ENCODE data around the gene RCN2.

The RCN2 gene

GRCh38 chr15:76932135-76932966 is 802 bp downstream of the RCN2 start:
- Histone ChIP-seq H3K4me3 (ENCODE audit: insufficient read depth, low read depth, low read length) (peak overlapping the region; percentile 54), H3K27ac (ENCODE audit: insufficient read depth, low read depth, low read length, poor library complexity, severe bottlenecking) (peak overlapping the region; percentile 86), H3K4me1 (ENCODE audit: control insufficient read depth, insufficient read depth, low read length) (peaks cover 6% of the 10 kb centered on the region), H3K9me3 (ENCODE audit: control insufficient read depth, low read length) (no peaks in the 10 kb centered on the region), H3K36me3 (ENCODE audit: control insufficient read depth, insufficient read depth, low read length) (peaks cover 20% of the 10 kb centered on the region), H3K27me3 (ENCODE audit: control insufficient read depth, insufficient read depth, low read length, poor library complexity, severe bottlenecking) (no peaks in the 10 kb centered on the region)
- WGBS, 2 experiments = 12 to 22% methylated on average over 12 to 14 of the region's 14 CpGs

DNA sequence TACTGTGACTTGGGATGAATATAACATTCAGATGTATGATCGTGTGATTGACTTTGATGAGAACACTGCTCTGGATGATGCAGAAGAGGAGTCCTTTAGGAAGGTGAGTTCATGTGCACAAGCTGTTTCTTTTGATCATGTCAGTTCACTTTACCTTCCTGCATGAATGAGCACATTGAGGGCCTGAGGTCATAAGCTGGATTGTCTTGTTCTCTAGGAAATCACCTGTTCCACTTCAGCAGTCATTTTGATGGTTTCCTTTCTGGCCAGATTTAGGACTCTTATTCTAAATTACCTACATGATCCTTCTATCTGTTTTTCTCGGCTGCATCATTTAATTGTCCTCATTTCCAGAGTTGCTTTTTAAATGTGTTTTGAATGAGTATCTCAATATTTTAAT is 4.1 kb downstream of the RCN2 start:
- 93 to 95% methylated on average over 1 to 2 of the region's 2 CpGs for WGBS, 2 experiments
- Histone ChIP-seq H3K4me3 (ENCODE audit: insufficient read depth, low read depth, low read length) (peak overlapping the region; percentile 3), H3K36me3 (ENCODE audit: control insufficient read depth, insufficient read depth, low read length) (peaks cover 22% of the 10 kb centered on the region)

DNA sequence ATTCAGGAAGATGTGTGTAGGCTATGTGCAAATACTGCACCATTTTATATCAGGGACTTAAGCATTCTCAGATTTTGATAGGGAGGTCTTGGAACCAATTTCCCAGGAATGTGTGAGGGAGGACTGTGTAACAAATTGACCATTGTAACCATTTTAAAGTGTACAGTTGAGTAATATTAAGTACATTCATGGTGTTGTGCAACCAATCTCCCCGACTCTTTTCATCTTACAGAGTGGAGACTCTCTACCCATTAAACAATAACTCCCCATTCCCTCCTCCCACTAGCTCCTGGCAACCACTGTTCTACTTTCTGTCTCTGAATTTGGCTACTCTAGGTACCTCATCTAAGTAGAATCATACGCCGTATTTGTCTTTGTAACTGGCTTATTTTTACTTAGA is 5.1 kb downstream of the RCN2 start:
- H3K27me3 ChIP-seq (ENCODE audit: control insufficient read depth, insufficient read depth, low read length, poor library complexity, severe bottlenecking) = no peaks in the 10 kb centered on the region
- no peak overlapping the region for H3K27ac ChIP-seq (ENCODE audit: insufficient read depth, low read depth, low read length, poor library complexity, severe bottlenecking)
- peaks cover 6% of the 10 kb centered on the region for H3K4me1 ChIP-seq (ENCODE audit: control insufficient read depth, insufficient read depth, low read length)
- WGBS, 2 experiments = 89 to 96% methylated on average over 3 of the region's 3 CpGs
- H3K4me3 ChIP-seq (ENCODE audit: insufficient read depth, low read depth, low read length) = no peak overlapping the region
- H3K36me3 ChIP-seq (ENCODE audit: control insufficient read depth, insufficient read depth, low read length) = peaks cover 22% of the 10 kb centered on the region
- H3K9me3 ChIP-seq (ENCODE audit: control insufficient read depth, low read length) = no peaks in the 10 kb centered on the region

More for the DNA sequence above, 4.1 kb downstream of the RCN2 start:
- no peaks in the 10 kb centered on the region for H3K27me3 ChIP-seq (ENCODE audit: control insufficient read depth, insufficient read depth, low read length, poor library complexity, severe bottlenecking)
- H3K9me3 ChIP-seq (ENCODE audit: control insufficient read depth, low read length) = no peaks in the 10 kb centered on the region
- no peak overlapping the region for H3K27ac ChIP-seq (ENCODE audit: insufficient read depth, low read depth, low read length, poor library complexity, severe bottlenecking)
- H3K4me1 ChIP-seq (ENCODE audit: control insufficient read depth, insufficient read depth, low read length) = peaks cover 6% of the 10 kb centered on the region

DNA sequence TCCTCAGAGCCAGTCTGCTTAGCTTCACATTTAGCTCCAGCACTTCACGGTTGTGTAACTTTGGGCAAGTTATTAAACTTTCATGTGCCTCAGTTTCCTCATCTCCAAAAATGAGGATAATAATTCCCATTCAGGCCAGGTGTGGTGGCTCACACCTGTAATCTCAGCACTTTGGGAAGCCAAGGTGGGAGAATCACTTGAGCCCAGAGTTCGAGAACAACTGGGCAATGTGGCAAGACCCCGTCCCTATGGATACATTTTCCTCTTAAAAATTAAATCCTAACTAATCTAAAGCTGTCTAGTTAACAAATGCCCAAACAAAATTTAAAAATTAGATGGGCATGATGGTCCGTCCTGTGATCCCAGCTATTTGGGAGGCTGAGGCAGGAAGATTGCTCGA is 7.2 kb downstream of the RCN2 start:
- WGBS, 2 experiments = 94 to 99% methylated on average over 5 of the region's 5 CpGs
- Histone ChIP-seq H3K4me1 (ENCODE audit: control insufficient read depth, insufficient read depth, low read length) (no peaks in the 10 kb centered on the region), H3K4me3 (ENCODE audit: insufficient read depth, low read depth, low read length) (no peak overlapping the region), H3K27ac (ENCODE audit: insufficient read depth, low read depth, low read length, poor library complexity, severe bottlenecking) (no peak overlapping the region), H3K36me3 (ENCODE audit: control insufficient read depth, insufficient read depth, low read length) (peaks cover 29% of the 10 kb centered on the region), H3K27me3 (ENCODE audit: control insufficient read depth, insufficient read depth, low read length, poor library complexity, severe bottlenecking) (no peaks in the 10 kb centered on the region), H3K9me3 (ENCODE audit: control insufficient read depth, low read length) (no peaks in the 10 kb centered on the region)

DNA sequence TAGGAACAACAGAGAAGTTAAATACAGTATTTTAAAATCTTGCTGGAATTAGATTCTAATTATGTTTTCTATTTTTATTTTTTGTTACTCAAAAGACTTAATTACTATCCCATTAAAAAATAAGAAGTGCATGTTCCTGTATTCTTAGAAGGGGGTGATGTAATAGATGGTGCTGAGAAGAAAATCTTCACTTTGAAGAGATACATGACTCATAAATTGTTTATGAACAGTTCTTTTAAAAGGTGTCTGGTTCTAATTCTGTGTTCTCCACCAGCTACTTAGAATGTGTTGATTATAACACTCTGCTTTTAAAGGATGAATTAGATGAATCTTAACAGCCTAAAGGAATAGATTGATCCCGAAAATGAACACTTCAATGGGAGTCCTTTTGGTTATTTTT is 8.2 kb downstream of the RCN2 start:
- no peaks in the 10 kb centered on the region for H3K27me3 ChIP-seq (ENCODE audit: control insufficient read depth, insufficient read depth, low read length, poor library complexity, severe bottlenecking)
- H3K4me3 ChIP-seq (ENCODE audit: insufficient read depth, low read depth, low read length) = no peak overlapping the region
- WGBS, 2 experiments = 0 to 20% methylated on average over 1 of the region's 1 CpG
- H3K36me3 ChIP-seq (ENCODE audit: control insufficient read depth, insufficient read depth, low read length) = peaks cover 34% of the 10 kb centered on the region
- no peak overlapping the region for H3K27ac ChIP-seq (ENCODE audit: insufficient read depth, low read depth, low read length, poor library complexity, severe bottlenecking)
- no peaks in the 10 kb centered on the region for H3K4me1 ChIP-seq (ENCODE audit: control insufficient read depth, insufficient read depth, low read length)
- no peaks in the 10 kb centered on the region for H3K9me3 ChIP-seq (ENCODE audit: control insufficient read depth, low read length)

GRCh38 chr15:76941636-76942035 is 10.1 kb downstream of the RCN2 start:
- H3K4me3 ChIP-seq (ENCODE audit: insufficient read depth, low read depth, low read length) = no peak overlapping the region
- no peaks in the 10 kb centered on the region for H3K27me3 ChIP-seq (ENCODE audit: control insufficient read depth, insufficient read depth, low read length, poor library complexity, severe bottlenecking)
- 93% methylated on average over 2 of the region's 2 CpGs for WGBS, 2 experiments
- H3K4me1 ChIP-seq (ENCODE audit: control insufficient read depth, insufficient read depth, low read length) = no peaks in the 10 kb centered on the region
- no peak overlapping the region for H3K27ac ChIP-seq (ENCODE audit: insufficient read depth, low read depth, low read length, poor library complexity, severe bottlenecking)
- H3K9me3 ChIP-seq (ENCODE audit: control insufficient read depth, low read length) = no peaks in the 10 kb centered on the region
- peaks cover 31% of the 10 kb centered on the region for H3K36me3 ChIP-seq (ENCODE audit: control insufficient read depth, insufficient read depth, low read length)

- Histone ChIP-seq H3K4me3 (ENCODE audit: insufficient read depth, low read depth, low read length) (no peak overlapping the region), H3K36me3 (ENCODE audit: control insufficient read depth, insufficient read depth, low read length) (peaks cover 24% of the 10 kb centered on the region), H3K9me3 (ENCODE audit: control insufficient read depth, low read length) (no peaks in the 10 kb centered on the region), H3K27ac (ENCODE audit: insufficient read depth, low read depth, low read length, poor library complexity, severe bottlenecking) (no peak overlapping the region), H3K4me1 (ENCODE audit: control insufficient read depth, insufficient read depth, low read length) (no peaks in the 10 kb centered on the region), H3K27me3 (ENCODE audit: control insufficient read depth, insufficient read depth, low read length, poor library complexity, severe bottlenecking) (no peaks in the 10 kb centered on the region)
- WGBS, 2 experiments = 91 to 94% methylated on average over 2 of the region's 2 CpGs
Observed at GRCh38 chr15:76942331-76942730, 10.8 kb downstream of the RCN2 start.

GRCh38 chr15:76945494-76946093 is 14.0 kb downstream of the RCN2 start:
- no peaks in the 10 kb centered on the region for H3K9me3 ChIP-seq (ENCODE audit: control insufficient read depth, low read length)
- H3K36me3 ChIP-seq (ENCODE audit: control insufficient read depth, insufficient read depth, low read length) = peaks cover 38% of the 10 kb centered on the region
- no peak overlapping the region for H3K4me3 ChIP-seq (ENCODE audit: insufficient read depth, low read depth, low read length)
- 98 to 99% methylated on average over 2 of the region's 2 CpGs for WGBS, 2 experiments
- no peak overlapping the region for H3K27ac ChIP-seq (ENCODE audit: insufficient read depth, low read depth, low read length, poor library complexity, severe bottlenecking)
- H3K4me1 ChIP-seq (ENCODE audit: control insufficient read depth, insufficient read depth, low read length) = peaks cover under 1% of the 10 kb centered on the region
- no peaks in the 10 kb centered on the region for H3K27me3 ChIP-seq (ENCODE audit: control insufficient read depth, insufficient read depth, low read length, poor library complexity, severe bottlenecking)

DNA sequence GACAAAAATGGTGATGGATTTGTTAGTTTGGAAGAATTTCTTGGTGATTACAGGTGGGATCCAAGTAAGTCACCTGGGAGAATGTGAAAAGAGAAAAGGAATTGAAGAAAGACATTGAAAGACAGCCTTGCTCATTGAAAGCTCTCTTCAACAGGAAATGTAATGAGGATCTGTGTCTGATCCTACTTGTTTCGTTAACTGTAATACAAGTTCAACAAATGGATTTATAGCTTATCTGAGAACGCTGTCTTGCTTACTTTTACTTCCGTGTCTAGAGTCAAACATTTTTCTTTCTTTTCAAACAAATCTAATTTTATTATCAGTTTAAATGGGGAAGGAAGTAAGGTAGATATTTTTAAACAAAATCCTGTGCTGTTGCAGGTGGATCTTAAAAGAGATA is 15.9 kb downstream of the RCN2 start:
- Histone ChIP-seq H3K4me1 (ENCODE audit: control insufficient read depth, insufficient read depth, low read length) (peaks cover 9% of the 10 kb centered on the region), H3K4me3 (ENCODE audit: insufficient read depth, low read depth, low read length) (no peak overlapping the region)
- WGBS, 2 experiments = 99 to 100% methylated on average over 1 to 3 of the region's 3 CpGs

DNA sequence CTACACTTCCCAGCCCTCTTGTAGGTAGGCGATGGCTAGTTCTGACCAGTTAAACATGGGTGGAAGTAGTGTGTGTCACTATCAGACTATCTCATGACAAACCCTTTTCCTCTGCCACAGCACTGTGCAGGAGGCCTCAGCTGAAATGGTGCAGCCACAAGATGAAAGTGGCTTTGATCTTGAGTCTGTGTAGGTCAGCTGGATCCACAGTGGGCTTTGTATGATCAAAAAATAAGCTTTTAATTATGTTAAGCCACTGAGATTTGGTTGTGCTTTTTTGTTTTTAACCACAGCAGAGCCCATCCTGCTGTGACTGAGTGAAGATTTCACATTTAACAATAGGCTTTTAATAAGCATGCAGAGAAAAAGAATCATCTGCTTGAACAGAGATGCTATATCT is 19.7 kb downstream of the RCN2 start:
- Histone ChIP-seq H3K4me3 (ENCODE audit: insufficient read depth, low read depth, low read length) (no peak overlapping the region), H3K27me3 (ENCODE audit: control insufficient read depth, insufficient read depth, low read length, poor library complexity, severe bottlenecking) (no peaks in the 10 kb centered on the region), H3K4me1 (ENCODE audit: control insufficient read depth, insufficient read depth, low read length) (peaks cover 9% of the 10 kb centered on the region), H3K36me3 (ENCODE audit: control insufficient read depth, insufficient read depth, low read length) (peaks cover 17% of the 10 kb centered on the region), H3K9me3 (ENCODE audit: control insufficient read depth, low read length) (no peaks in the 10 kb centered on the region), H3K27ac (ENCODE audit: insufficient read depth, low read depth, low read length, poor library complexity, severe bottlenecking) (peak overlapping the region; percentile 11)
- 100% methylated on average over 1 of the region's 1 CpG; no CpG with 5 or more reads in 1 of the 2 experiments for WGBS, 2 experiments

More for the DNA sequence above, 15.9 kb downstream of the RCN2 start:
- Histone ChIP-seq H3K9me3 (ENCODE audit: control insufficient read depth, low read length) (no peaks in the 10 kb centered on the region), H3K27ac (ENCODE audit: insufficient read depth, low read depth, low read length, poor library complexity, severe bottlenecking) (no peak overlapping the region), H3K36me3 (ENCODE audit: control insufficient read depth, insufficient read depth, low read length) (peaks cover 39% of the 10 kb centered on the region), H3K27me3 (ENCODE audit: control insufficient read depth, insufficient read depth, low read length, poor library complexity, severe bottlenecking) (no peaks in the 10 kb centered on the region)

Measured in ectodermal cell (in vitro differentiated cells).